ENCODE data around the gene CITED1. TPM values are rescaled to one million over a fixed set of nuclear protein-coding genes. Genes with fewer than 3 reads are reported as not detected.
A peak's percentile ranks its signal among the peaks of the same experiment; 100 is the strongest.

Gene CITED1
- total and polyA plus RNA-seq, 4 experiments from 2014 or later = 0.58 TPM; not detected in 3

DNA sequence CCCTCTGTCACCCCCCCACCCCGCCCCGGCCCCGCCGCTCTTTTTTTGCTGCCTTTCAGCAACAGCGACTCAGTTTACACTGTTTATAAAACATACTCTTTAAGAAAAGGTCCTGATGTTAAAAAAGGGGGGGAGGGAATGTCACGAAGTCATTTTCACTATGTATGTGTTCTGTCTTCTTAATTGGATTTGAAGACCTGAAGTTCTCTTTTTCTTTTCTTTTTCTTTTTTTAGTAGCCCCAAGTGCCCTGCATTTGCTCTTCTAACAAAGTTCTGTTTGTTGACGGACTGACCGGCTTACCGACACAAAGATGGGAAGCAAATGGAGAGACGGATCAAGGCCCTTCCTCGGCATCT, 2.5 kb upstream of the CITED1 start:
- Histone ChIP-seq H3K27me3 (ENCODE audit: insufficient read depth, low read length) (peaks cover 5% of the 10 kb centered on the region), H3K4me3 (ENCODE audit: low read length in 2 of 2) (no peak overlapping the region), H3K9me3 (ENCODE audit: control insufficient read depth in 1 of 2, low read length in 2 of 2) (no peaks in the 10 kb centered on the region), H3K4me1 (ENCODE audit: insufficient read depth, low read length) (peaks cover 24% of the 10 kb centered on the region), H3K27ac (ENCODE audit: low read depth, low read length) (no peak overlapping the region), H3K36me3 (ENCODE audit: insufficient read depth, low read length) (no peaks in the 10 kb centered on the region)
- CTCF ChIA-PET (ENCODE audit: partially characterized antibody) = no interaction called here
- intact Hi-C loops (cut with micrococcal nuclease) = no loop called here
- Mint-ChIP-seq H3K27ac (no peak overlapping the region), H3K27me3 (peaks cover 32 to 38% of the 10 kb centered on the region in 2 donors), H3K9me3 (peaks cover 0 to 1% (median 0%) of the 10 kb centered on the region in 8 donors), H3K36me3 (peaks cover 0 to 3% of the 10 kb centered on the region in 2 donors), H3K4me1 (peaks cover 16 to 41% (median 24%) of the 10 kb centered on the region in 4 donors), H3K4me3 (peak overlapping the region; percentile 52 to 88 (median 78))
- no peak for DNase-seq
- POLR2A ChIA-PET (ENCODE audit: partially characterized antibody) = no interaction called here

- Histone ChIP-seq H3K4me3 (ENCODE audit: low read length in 2 of 2) (no peak overlapping the region), H3K9me3 (ENCODE audit: control insufficient read depth in 1 of 2, low read length in 2 of 2) (no peaks in the 10 kb centered on the region), H3K27me3 (ENCODE audit: insufficient read depth, low read length) (peaks cover 5% of the 10 kb centered on the region), H3K36me3 (ENCODE audit: insufficient read depth, low read length) (no peaks in the 10 kb centered on the region), H3K4me1 (ENCODE audit: insufficient read depth, low read length) (peaks cover 24% of the 10 kb centered on the region), H3K27ac (ENCODE audit: low read depth, low read length) (no peak overlapping the region)
- H3K27me3 Mint-ChIP-seq = peaks cover 32 to 44% of the 10 kb centered on the region in 2 donors
- H3K9me3 Mint-ChIP-seq = peaks cover 0 to 1% (median 0%) of the 10 kb centered on the region in 8 donors
- H3K36me3 Mint-ChIP-seq = peaks cover under 1 to 3% of the 10 kb centered on the region in 2 donors
- POLR2A ChIA-PET (ENCODE audit: partially characterized antibody) = interaction anchor here (1.8 kb wide), 1 partner anchor 31 kb away, joined by 8 read pairs; the partner anchor contains the start of gene RPS4X
- H3K4me3 Mint-ChIP-seq = peak overlapping the region; percentile 68 to 90 (median 82)
- no peak overlapping the region for H3K27ac Mint-ChIP-seq
- CTCF ChIA-PET (ENCODE audit: partially characterized antibody) = no interaction called here
- peaks cover 16 to 41% (median 24%) of the 10 kb centered on the region in 4 donors for H3K4me1 Mint-ChIP-seq
- DNase-seq = peak in 1 of 5 donors; percentile 1
- intact Hi-C loops (cut with micrococcal nuclease) = loop anchor here (2.0 kb wide), 1 partner anchor 31 kb away; the partner anchor contains the start of gene RPS4X
Observed at GRCh38 chrX:72307646-72308051, 1.9 kb upstream of the CITED1 start.

GRCh38 chrX:72306851-72307645, 1.3 kb upstream of the CITED1 start:
- peaks cover 5% of the 10 kb centered on the region for H3K27me3 ChIP-seq (ENCODE audit: insufficient read depth, low read length)
- H3K4me1 ChIP-seq (ENCODE audit: insufficient read depth, low read length) = peaks cover 24% of the 10 kb centered on the region
- Mint-ChIP-seq H3K27me3 (peaks cover 35 to 48% of the 10 kb centered on the region in 2 donors), H3K36me3 (peaks cover 3 to 4% of the 10 kb centered on the region in 2 donors), H3K4me3 (peak overlapping the region; percentile 86 to 94 (median 90)), H3K27ac (peak overlapping the region in 5 of 7 donors; percentile 27 to 80 (median 62)), H3K9me3 (peaks cover 0 to 1% (median 0%) of the 10 kb centered on the region in 8 donors), H3K4me1 (peaks cover 16 to 41% (median 24%) of the 10 kb centered on the region in 4 donors)
- no peaks in the 10 kb centered on the region for H3K36me3 ChIP-seq (ENCODE audit: insufficient read depth, low read length)
- H3K27ac ChIP-seq (ENCODE audit: low read depth, low read length) = no peak overlapping the region
- ChIA-PET POLR2A (ENCODE audit: partially characterized antibody) (interaction anchor here (1.8 kb wide), 1 partner anchor 30 kb away, joined by 8 read pairs; the partner anchor contains the start of gene RPS4X), CTCF (ENCODE audit: partially characterized antibody) (no interaction called here)
- intact Hi-C loops (cut with micrococcal nuclease) = loop anchor here (2.0 kb wide), 1 partner anchor 30 kb away; the partner anchor contains the start of gene RPS4X
- peak overlapping the region; percentile 6 to 40 for H3K4me3 ChIP-seq (ENCODE audit: low read length in 2 of 2)
- DNase-seq = peak in 4 of 5 donors; percentile 18 to 37 (median 36)
- no peaks in the 10 kb centered on the region for H3K9me3 ChIP-seq (ENCODE audit: control insufficient read depth in 1 of 2, low read length in 2 of 2)

DNA sequence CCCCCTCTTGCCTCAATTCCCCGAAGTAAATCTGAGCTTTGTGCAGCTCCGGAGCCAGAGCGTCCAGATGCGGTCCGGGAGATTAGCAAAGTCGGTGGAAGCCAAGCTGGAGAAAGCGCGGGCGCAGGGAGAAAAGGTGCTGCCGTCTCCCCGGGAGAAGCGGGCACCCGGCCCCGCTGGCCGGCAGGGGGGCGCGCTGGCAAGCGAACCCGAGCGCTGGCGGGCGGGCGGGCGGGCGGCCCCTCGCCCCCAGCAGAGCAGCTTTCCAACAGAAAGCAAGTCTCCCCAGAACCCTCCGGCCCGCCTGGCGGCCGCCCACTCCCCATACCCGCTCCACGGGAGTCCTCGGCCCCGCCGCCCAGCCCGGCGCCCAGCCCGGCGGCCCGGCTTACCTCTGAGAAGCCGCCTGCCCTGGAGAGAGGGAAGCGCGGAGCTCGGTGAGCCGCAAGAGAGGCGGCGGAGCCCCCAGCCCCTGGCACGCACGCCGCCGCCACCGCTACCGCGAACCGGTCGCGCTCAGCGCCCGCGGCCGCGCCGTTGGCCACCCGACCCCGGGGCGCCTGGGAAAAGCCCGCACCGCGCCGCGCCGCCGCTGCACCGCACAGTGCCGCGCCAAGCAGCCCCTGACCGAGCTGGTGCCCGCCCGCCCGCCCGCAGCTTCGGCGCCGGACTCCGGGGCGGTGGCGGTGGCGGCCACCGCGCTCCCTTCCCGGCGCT, 529 bp upstream of the CITED1 start:
- H3K4me1 Mint-ChIP-seq = peaks cover 16 to 41% (median 24%) of the 10 kb centered on the region in 4 donors
- POLR2A ChIA-PET (ENCODE audit: partially characterized antibody) = interaction anchor here (1.8 kb wide), 1 partner anchor 29 kb away, joined by 8 read pairs; the partner anchor contains the start of gene RPS4X

GRCh38 chrX:72304877-72305276, 837 bp downstream of the CITED1 start:
- CTCF ChIA-PET (ENCODE audit: partially characterized antibody) = no interaction called here
- intact Hi-C loops (cut with micrococcal nuclease) = no loop called here
- Mint-ChIP-seq H3K27me3 (peaks cover 39 to 51% of the 10 kb centered on the region in 2 donors), H3K4me1 (peaks cover 16 to 41% (median 24%) of the 10 kb centered on the region in 4 donors), H3K36me3 (peaks cover 3 to 4% of the 10 kb centered on the region in 2 donors), H3K27ac (no peak overlapping the region), H3K4me3 (peak overlapping the region; percentile 65 to 84 (median 76)), H3K9me3 (peaks cover 0 to 1% (median 0%) of the 10 kb centered on the region in 8 donors)
- peaks cover 24% of the 10 kb centered on the region for H3K4me1 ChIP-seq (ENCODE audit: insufficient read depth, low read length)
- no peaks in the 10 kb centered on the region for H3K9me3 ChIP-seq (ENCODE audit: control insufficient read depth in 1 of 2, low read length in 2 of 2)
- no peak overlapping the region for H3K27ac ChIP-seq (ENCODE audit: low read depth, low read length)
- peaks cover 5% of the 10 kb centered on the region for H3K27me3 ChIP-seq (ENCODE audit: insufficient read depth, low read length)
- no peak overlapping the region for H3K4me3 ChIP-seq (ENCODE audit: low read length in 2 of 2)
- DNase-seq = no peak
- POLR2A ChIA-PET (ENCODE audit: partially characterized antibody) = no interaction called here
- H3K36me3 ChIP-seq (ENCODE audit: insufficient read depth, low read length) = no peaks in the 10 kb centered on the region

More for the DNA sequence above, 529 bp upstream of the CITED1 start:
- no peaks in the 10 kb centered on the region for H3K9me3 ChIP-seq (ENCODE audit: control insufficient read depth in 1 of 2, low read length in 2 of 2)
- DNase-seq = peak in 1 of 5 donors; percentile 11
- peak overlapping the region in 1 of 2 donors; percentile 41 for H3K4me3 ChIP-seq (ENCODE audit: low read length in 2 of 2)
- H3K4me3 Mint-ChIP-seq = peak overlapping the region; percentile 83 to 90 (median 87)
- peaks cover 37 to 48% of the 10 kb centered on the region in 2 donors for H3K27me3 Mint-ChIP-seq
- CTCF ChIA-PET (ENCODE audit: partially characterized antibody) = no interaction called here
- H3K36me3 ChIP-seq (ENCODE audit: insufficient read depth, low read length) = no peaks in the 10 kb centered on the region
- intact Hi-C loops (cut with micrococcal nuclease) = loop anchor here (2.0 kb wide), 1 partner anchor 29 kb away; the partner anchor contains the start of gene RPS4X
- H3K27me3 ChIP-seq (ENCODE audit: insufficient read depth, low read length) = peaks cover 5% of the 10 kb centered on the region
- peaks cover 3 to 4% of the 10 kb centered on the region in 2 donors for H3K36me3 Mint-ChIP-seq
- H3K4me1 ChIP-seq (ENCODE audit: insufficient read depth, low read length) = peaks cover 24% of the 10 kb centered on the region
- no peak overlapping the region for H3K27ac ChIP-seq (ENCODE audit: low read depth, low read length)
- H3K9me3 Mint-ChIP-seq = peaks cover 0 to 1% (median 0%) of the 10 kb centered on the region in 8 donors
- H3K27ac Mint-ChIP-seq = no peak overlapping the region

DNA sequence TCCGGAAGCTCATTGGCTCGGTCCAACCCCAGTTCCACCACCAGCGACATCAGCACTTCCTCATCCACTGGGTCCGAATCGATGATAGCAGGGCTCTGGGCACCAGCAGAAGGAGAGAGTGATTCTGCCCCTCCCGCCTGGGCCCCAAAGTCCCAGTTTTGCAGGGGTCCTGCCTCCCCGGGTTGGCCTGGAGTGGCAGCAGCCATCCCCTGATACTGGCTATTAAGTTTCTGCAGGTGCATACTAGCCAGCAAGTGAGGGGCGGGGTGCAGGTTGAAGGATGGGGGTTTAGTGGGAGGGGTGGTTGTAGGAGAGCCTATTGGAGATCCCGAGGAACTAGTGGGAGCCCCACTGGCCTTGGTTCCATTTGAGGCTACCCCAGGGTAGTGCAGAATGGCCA, 3.9 kb downstream of the CITED1 start:
- H3K4me1 ChIP-seq (ENCODE audit: insufficient read depth, low read length) = no peaks in the 10 kb centered on the region
- no peak for DNase-seq
- no peak overlapping the region for H3K4me3 Mint-ChIP-seq
- no peak overlapping the region for H3K27ac Mint-ChIP-seq
- intact Hi-C loops (cut with micrococcal nuclease) = no loop called here
- no peak overlapping the region for H3K4me3 ChIP-seq (ENCODE audit: low read length in 2 of 2)
- H3K36me3 ChIP-seq (ENCODE audit: insufficient read depth, low read length) = no peaks in the 10 kb centered on the region
- no peaks in the 10 kb centered on the region for H3K27me3 ChIP-seq (ENCODE audit: insufficient read depth, low read length)
- no peaks in the 10 kb centered on the region for H3K9me3 ChIP-seq (ENCODE audit: control insufficient read depth in 1 of 2, low read length in 2 of 2)
- POLR2A ChIA-PET (ENCODE audit: partially characterized antibody) = no interaction called here
- CTCF ChIA-PET (ENCODE audit: partially characterized antibody) = no interaction called here
- H3K36me3 Mint-ChIP-seq = peaks cover under 1 to 4% of the 10 kb centered on the region in 2 donors
- peaks cover 31 to 39% of the 10 kb centered on the region in 2 donors for H3K27me3 Mint-ChIP-seq
- no peak overlapping the region for H3K27ac ChIP-seq (ENCODE audit: low read depth, low read length)
- peaks cover 5 to 16% (median 6%) of the 10 kb centered on the region in 4 donors for H3K4me1 Mint-ChIP-seq
- H3K9me3 Mint-ChIP-seq = no peaks in the 10 kb centered on the region
